GM21529 (cell line): ENCODE results near the gene MX2.
"Not testable (repeated sequence)": the region's sequence is repeated elsewhere in the genome, so short reads cannot be mapped to it uniquely, and the experiment has no call there.

Experiments used
- ATAC-seq: cut with Tn5 transposase; IDR thresholded peaks from one replicate; pipeline ENCODE4 v1.9.1; 2021; ENCODE audit not compliant: unreplicated experiment

The MX2 gene

GRCh38 chr21:41333752-41334151 is 28.1 kb upstream of the MX2 start:
- ATAC-seq = no peak

GRCh38 chr21:41337515-41337914 is 24.3 kb upstream of the MX2 start:
- ATAC-seq = no peak

GRCh38 chr21:41338455-41338854 is 23.4 kb upstream of the MX2 start:
- no peak for ATAC-seq

GRCh38 chr21:41342035-41342434 is 19.8 kb upstream of the MX2 start:
- no peak for ATAC-seq

- no peak for ATAC-seq
Measured at GRCh38 chr21:41344146-41344545, 17.7 kb upstream of the MX2 start.

GRCh38 chr21:41345356-41345755 is 16.5 kb upstream of the MX2 start:
- no peak for ATAC-seq

GRCh38 chr21:41345934-41346685 is 15.7 kb upstream of the MX2 start:
- no peak for ATAC-seq

GRCh38 chr21:41346758-41347157 is 15.1 kb upstream of the MX2 start:
- ATAC-seq = no peak

GRCh38 chr21:41348434-41348833 is 13.4 kb upstream of the MX2 start:
- no peak for ATAC-seq

- ATAC-seq = no peak
Measured at GRCh38 chr21:41349126-41349525, 12.7 kb upstream of the MX2 start.

GRCh38 chr21:41349619-41350390 is 12.0 kb upstream of the MX2 start:
- ATAC-seq = no peak

GRCh38 chr21:41350436-41351155 is 11.2 kb upstream of the MX2 start:
- no peak for ATAC-seq

GRCh38 chr21:41357546-41357945 is 4.3 kb upstream of the MX2 start:
- ATAC-seq = no peak

GRCh38 chr21:41358193-41359166 is 3.3 kb upstream of the MX2 start:
- ATAC-seq = no peak

- no peak for ATAC-seq
Measured at GRCh38 chr21:41359286-41359685, 2.5 kb upstream of the MX2 start.

- ATAC-seq = not testable (repeated sequence)
Measured at GRCh38 chr21:41359754-41360071, 2.1 kb upstream of the MX2 start.

GRCh38 chr21:41360072-41360821 is 1.6 kb upstream of the MX2 start:
- no peak for ATAC-seq

- no peak for ATAC-seq
Measured at GRCh38 chr21:41361053-41361785, 608 bp upstream of the MX2 start.

- ATAC-seq = no peak
Measured at GRCh38 chr21:41362605-41363369, 960 bp downstream of the MX2 start.
